Activated T-cell treated with anti-CD3 and anti-CD28 coated beads for 24 hours (primary cell): Measurements from ENCODE around the gene PRODH2.
"Not testable (repeated sequence)": the region's sequence is repeated elsewhere in the genome, so short reads cannot be mapped to it uniquely, and the experiment has no call there.

Source experiments
- DNase-seq: peaks from one replicate; pipeline ENCODE4 v3.0.0-alpha.2; 2020; ENCODE audit warnings: low read depth

The PRODH2 gene

GRCh38 chr19:35781650-35782049 lies 31.0 kb downstream of the PRODH2 start:
- DNase-seq: no peak

DNA sequence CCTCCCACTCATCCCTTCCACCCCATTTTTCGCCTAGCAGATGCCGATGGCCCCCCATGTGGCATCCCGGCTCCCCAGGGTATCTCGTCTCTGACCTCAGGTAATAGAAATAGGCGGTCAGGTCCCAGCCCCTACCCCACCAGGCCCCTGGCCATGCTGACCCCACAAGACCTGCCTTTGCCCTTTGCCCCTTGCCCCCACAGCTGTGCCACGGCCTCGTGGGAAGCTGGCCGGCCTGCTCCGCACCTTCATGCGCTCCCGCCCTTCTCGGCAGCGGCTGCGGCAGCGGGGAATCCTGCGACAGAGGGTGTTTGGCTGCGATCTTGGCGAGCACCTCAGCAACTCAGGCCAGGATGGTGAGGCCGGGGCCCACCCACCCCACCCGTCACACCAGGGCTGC lies 31.9 kb downstream of the PRODH2 start:
- no peak for DNase-seq

DNA sequence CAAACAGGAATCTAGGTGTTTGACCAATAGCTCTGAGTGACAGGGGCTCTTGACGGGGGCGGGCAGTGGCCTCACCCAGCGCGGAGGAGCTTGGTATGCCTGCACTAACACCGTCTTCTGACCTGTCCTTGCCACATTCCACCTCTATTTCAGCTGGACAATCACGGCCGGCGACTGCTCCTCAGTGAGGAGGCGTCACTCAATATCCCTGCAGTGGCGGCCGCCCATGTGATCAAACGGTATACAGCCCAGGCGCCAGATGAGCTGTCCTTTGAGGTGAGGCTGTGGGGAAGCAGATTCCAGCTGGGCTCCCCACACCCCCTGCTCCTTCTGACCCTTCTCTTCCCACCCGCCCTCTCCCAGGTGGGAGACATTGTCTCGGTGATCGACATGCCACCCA lies 32.6 kb downstream of the PRODH2 start:
- DNase-seq: no peak

GRCh38 chr19:35779033-35779432 lies 33.6 kb downstream of the PRODH2 start:
- no peak for DNase-seq

DNA sequence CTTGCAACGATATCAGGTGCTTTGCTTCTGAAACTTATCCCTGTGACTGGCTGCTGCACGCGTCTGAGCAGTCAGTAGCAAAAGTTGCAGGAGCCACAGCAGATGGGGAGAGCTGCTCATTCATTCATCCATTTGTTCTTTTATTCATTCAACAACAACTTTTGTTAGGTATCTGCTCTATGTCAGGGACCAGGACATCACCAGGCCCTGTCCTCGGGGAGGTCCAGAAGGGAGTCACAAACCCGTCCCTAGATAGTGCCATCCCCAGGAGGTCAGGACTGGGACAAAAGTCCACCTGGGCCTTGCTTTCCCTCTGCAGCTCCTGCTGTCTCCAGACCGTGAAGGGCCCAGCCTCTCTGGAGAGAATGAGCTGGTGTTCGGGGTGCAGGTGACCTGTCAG lies 34.7 kb downstream of the PRODH2 start:
- DNase-seq: no peak

DNA sequence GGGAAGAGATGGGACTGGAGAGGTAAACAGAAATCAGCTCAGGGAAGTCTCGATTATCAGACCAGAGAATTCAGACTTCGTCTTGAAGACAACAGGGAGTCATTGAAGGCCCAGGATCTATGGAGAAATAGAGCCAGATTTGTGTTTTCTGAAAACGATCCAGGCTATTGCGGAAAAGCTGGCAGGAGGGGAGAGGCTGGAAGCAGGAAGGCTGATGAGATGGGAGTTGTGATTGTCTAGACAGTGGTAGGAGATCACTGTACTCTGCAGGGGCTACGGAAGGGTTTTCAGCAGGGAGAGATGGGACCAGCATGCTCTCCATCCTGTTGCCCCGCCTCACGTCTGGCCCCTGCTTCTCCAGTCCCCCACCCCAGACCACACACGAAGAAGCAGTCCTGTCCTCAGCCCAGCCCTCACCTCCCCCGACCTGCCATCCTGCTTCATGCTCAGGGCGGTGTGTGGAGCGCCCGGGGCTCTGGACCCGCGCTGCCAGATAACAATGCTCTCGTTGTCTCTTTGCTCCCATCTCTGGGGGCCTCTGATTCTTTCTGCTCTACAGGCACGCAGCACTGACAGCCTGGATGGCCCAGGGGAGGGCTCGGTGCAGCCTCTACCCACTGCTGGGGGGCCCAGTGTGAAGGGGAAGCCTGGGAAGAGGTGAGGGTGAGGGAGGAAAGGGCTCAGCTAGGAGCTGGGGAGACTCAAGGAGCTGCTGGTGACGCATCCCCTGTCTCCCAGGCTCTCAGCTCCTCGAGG lies 35.4 kb downstream of the PRODH2 start:
- no peak for DNase-seq

- DNase-seq: no peak
Measured at GRCh38 chr19:35776102-35776788, 36.4 kb downstream of the PRODH2 start.

DNA sequence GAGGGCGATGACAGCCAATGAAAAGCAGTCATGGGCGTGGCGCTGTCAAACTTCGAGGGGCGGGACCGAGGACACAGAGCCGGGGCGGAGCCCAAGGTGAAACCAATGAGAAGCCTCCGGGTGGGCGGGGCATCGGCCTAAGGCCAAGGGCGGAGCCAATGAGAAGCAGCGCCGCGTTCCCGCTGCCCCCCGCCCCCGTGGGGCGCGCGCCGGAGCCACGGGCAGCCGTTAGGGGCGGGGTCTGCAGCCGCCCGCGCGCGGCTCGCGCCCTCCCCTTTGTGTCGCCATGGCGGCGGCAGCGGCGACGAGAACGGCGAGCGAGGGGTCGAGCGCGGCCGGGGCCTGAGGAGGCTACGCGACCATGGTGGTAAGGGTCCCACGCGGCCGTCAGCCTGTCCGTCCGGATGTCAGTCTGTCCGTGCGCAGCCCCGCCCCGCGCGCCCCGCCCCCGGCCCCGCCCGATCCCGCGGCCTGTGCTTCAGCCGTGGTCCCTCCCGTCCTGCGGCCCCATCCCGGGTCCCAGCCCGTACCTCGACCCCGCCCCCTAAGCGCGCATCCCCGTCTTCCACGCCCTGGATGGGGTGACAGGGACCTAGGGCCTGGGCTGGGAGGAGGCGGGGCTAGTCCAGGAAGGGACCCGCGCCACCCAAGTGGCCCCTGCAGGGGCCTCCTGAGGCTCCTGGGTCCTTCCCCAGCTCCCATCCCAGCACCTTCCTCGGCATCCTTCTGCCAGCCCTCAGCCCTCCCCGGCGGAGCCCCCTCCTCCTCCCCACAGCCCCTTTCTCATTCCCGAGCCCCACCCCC lies 37.1 kb downstream of the PRODH2 start, which contains the start of gene ARHGAP33:
TSS of gene ARHGAP33 (plus strand) at position 267 of the 804 bp plus-strand sequence. CDS start at position 362, 95 bp downstream.
- peak; percentile 98 for DNase-seq

DNA sequence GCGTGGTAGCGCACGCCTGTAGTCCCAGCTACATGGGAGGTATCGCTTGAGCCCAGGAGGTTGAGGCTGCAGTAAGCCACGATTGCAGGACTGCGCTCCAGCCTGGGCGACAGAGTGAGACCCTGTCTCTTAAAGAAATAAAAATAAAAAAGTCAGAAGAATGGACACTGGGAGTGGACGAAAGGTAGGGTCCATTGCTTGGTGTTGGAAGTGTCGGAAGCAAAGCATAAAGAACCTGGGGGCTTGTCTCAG lies 37.7 kb downstream of the PRODH2 start:
- no peak for DNase-seq

DNA sequence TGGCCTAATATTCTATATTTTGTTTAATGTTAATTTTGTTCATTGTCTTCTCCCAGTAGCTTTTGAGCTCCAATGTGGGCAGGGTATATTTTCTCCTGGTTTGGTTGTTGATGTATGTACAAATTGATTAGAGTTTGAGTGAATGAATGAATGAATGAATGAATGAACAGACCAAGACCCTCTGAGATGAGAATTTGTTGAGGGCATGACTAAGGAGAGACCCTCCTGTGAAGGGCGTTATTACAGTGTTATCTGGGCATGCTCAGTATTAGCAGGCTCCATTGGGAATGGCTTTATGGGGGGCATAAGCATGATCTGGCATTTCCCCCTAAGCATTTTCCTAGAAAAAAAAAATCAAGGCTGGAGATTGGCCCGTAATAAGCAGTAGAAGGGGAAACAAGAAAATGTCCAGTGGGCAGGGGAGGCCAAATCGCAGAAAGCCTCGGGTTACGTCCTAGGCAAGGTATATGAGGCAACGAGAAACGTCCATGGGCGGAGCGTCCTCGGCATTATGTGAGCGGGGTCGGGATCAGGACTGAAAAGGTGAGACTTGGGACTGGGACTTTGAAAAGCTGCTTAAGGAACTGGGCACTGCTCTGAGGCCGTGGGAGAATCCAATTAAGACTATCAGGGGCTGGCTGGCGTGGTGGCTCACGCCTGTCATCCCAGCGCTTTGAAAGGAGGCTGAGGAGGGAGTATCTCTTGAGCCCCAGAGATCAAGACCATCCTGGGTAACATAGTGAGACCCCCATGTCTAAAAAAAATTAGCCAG lies 38.2 kb downstream of the PRODH2 start:
- no peak for DNase-seq

DNA sequence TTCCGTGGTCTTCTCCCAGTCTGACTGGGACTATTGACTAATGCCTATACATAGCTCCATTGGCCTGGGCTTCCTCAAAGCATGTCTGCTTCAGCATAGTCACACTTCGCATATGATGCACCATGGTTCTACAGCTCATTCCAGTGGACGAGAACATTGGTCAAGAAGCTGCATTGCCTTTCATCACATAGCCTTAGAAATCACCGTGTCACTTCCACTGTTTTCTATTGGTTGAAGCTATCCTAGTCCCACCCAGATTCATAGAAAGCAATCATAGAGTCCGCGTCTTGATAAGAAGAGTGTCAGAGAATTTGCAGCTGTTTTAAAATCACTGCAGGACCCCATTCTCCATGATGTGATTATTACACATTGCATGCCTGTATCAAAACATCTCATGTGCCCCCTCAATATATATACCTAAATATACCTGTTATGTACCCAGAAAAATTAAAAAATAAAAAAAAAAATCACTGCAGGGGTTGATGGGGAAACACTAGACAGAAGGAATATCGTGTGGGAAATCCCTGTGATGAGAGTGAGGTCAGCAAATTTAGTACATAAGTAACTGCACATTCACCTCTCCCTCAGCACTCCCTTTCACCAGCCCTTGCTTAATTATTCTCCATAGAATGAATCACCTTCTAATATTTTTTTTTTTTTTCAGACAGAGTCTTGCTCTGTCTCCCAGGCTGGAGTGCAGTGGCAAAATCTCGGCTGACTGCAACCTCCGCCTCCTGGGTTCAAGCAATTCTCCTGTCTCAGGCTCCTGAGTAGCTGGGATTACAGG lies 39.4 kb downstream of the PRODH2 start:
- no peak for DNase-seq

DNA sequence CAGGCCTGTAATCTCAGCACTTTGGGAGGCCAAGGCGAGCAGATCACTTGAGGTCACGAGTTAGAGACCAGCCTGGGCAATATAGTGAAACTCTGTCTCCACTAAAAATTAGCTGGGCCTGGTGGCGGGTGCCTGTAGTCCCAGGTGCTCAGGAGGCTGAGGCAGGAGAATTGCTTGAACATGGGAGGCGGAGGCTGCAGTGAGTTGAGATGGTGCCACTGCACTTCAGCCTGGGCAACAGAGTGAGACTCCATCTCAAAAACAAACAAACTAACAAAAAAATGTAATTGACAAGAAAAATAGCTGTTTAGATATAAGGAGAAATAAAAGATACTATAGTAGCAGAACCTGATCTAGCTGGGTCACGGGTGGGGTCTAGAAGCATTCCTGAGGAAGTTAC lies 40.3 kb downstream of the PRODH2 start:
- DNase-seq: not testable (repeated sequence)

- DNase-seq: no peak
Measured at GRCh38 chr19:35768082-35768421, 44.6 kb downstream of the PRODH2 start.

GRCh38 chr19:35767288-35768081 lies 45.2 kb downstream of the PRODH2 start:
- DNase-seq: no peak

GRCh38 chr19:35766571-35767104 lies 46.0 kb downstream of the PRODH2 start:
- no peak for DNase-seq

- no peak for DNase-seq
Measured at GRCh38 chr19:35764432-35765315, 48.0 kb downstream of the PRODH2 start.

GRCh38 chr19:35760711-35761349 lies 51.8 kb downstream of the PRODH2 start:
- no peak for DNase-seq

DNA sequence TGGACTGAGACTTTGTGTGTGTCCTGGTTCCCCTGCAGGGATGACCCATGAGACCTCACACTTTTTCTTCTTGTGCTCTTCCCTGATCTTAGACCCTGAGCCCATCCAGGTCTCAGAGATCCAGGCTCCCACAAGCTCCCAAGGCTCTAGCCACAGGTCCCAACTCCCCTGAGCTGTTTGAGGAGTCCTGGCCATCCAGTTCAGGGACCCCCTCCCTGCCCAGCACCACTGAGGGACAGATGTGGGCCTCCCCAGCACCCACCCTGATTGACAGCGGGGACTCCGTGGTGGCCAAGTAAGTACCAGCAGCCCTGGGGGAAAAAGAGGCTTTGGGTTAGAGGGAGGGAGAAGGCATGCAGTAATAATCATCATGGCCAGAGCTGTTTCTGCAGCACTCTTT lies 52.9 kb downstream of the PRODH2 start:
- DNase-seq: no peak
